ENCODE data around the gene PIM1.
A peak's percentile ranks its signal among the peaks of the same experiment; 100 is the strongest.

PIM1 gene

DNA sequence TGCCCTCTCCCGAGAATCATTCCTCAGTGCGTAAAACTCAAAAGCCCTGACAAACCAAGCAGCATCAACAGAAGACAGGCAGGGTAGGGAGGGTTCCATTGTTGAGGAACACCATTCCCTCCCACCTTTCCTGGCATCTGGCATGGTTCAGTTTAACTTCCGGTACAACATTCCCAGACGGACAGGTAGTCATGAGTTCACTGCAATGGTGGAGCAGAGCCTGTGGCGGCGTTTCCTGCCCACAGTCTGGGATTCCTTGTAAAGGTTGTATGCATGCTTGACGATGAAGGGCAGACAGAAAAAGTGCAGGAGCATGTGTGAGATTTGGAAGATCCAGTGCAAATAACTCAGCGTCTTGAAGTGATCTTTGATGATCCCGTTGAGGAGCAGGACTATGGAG is 42.3 kb downstream of the PIM1 start:
- FAIRE-seq, result no peak
- DNase-seq (ENCODE audit: extremely low spot score, insufficient read length, low read depth), result no peak

DNA sequence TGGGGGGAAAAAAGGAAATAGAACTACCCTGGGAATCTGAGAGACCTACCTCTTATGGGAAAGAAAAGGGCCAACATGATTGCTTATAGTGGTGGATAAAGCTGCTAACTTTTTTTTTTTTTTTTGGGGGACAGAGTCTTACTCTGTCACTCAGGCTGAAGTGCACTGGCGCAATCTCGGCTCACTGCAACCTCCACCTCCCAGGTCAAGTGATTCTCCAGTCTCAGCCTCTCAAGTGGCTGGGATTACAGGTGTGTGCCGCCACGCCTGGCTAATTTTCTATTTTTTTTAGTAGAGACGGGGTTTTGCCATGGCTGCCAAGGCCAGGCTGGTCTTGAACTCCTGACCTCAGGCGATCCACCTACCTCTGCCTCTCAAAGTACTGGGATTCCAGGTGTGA is 48.1 kb downstream of the PIM1 start:
- FAIRE-seq (no peak), DNase-seq (ENCODE audit: extremely low spot score, insufficient read length, low read depth) (no peak)

DNA sequence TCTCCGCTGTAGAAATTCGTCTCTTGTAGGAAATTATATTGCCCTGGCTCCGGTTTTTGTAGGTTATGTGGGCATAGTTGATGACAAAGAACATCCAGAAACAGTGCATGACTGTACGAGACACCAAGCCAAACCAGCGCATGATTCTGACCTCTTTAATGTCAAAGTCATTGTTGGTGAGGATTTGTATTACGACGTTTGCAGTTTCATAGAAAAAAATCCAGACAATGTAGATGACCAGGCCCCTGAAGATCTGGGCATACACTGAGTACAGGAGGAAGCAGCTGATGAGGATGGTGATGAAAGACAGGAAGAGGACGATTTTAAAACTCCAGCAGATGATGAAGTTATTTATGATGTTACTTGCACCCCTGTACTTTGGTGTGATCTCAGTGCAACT is 48.6 kb downstream of the PIM1 start:
- FAIRE-seq, result no peak
- no peak for DNase-seq (ENCODE audit: extremely low spot score, insufficient read length, low read depth)

DNA sequence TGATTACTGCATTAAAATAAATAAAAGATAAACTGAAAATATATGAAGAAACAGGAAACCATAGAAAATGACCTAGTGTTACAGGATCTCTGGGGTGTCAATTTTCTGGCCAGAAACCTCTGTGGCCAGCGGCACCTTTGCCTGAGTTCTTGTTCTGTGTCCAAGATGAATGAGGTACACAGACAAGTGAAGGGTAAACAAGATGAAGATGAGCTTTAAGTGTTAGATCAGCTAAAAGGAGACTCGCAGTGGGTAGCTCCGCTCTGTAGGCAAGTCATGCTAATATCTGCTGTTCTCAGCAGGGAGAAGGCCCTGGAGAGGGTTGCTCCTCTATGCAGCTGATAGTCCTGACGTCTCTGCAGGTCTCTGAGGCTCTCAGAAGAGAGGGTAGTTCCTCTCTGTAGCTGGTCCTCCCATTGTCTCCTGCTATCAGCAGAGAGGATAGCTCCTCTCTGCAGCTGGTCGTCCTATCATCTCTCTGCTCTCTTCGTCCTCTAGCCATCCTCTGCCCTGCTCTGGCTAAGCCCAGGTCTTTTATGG is 51.7 kb downstream of the PIM1 start:
- FAIRE-seq (peak; percentile 48), DNase-seq (ENCODE audit: extremely low spot score, insufficient read length, low read depth) (no peak)

DNA sequence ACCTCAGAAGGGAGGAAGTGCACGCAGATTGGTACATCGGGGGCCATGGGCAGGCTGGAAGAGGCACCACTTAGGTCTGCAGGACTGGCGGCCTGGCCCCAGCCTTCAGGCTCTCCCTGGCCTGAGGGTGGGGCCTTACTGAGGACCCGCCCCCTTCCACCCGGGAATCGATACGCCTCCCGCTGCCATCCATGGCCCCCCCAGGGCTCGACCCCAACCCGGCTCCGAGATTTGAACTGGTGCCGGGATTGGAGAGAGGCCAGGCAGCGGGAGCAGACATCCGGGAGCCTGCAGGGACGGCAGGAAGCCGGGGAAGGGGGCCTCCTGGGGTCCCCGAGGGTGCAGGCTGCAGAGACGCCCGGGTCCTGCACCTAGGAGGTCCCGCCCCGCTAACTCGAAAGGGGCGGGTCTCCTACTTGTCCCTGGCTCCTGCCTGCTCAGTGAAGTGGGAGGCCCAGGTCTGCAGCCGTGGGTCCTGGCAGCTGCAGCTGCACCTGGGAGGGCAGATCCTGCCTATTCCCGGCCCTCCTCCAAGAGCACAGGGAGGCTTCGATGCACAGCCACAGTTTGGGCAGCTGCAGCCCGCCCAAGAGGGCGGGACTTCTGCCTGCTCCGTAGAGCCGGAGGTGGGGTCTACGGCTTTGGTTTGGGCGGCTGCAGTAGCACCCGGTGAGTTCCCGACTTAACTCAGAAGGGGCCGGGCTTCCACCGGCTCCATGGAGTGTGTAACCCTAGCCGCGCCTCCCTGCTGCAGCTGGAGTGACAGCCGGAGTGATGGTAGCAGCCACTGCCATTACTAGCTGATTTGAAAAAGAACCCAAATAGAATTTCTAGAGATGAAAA is 52.4 kb downstream of the PIM1 start:
- peak; percentile 64 for DNase-seq (ENCODE audit: extremely low spot score, insufficient read length, low read depth)
- peak; percentile 67 for FAIRE-seq

DNA sequence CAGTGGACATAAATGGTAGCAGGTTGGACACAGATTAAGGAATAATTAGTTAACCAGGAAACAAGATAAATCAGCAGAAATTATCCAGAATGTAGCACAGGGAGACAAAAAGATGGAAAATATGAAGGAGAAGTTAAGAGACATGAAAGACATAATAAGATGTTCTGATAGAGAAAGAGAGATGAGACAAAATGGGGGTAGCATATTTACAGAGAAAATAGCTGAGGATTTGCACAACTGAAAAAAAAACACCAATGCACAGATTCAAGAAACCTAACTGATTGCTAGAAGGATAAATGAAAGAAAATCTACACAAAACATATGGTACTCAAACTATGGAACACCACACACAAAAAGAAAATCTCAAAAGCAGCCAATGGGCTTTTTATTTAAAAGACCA is 53.0 kb downstream of the PIM1 start:
- DNase-seq (ENCODE audit: extremely low spot score, insufficient read length, low read depth) (no peak), FAIRE-seq (no peak)
